Loucy (cell line): ENCODE data around the gene F13A1.

Experiments used
- H2AFZ ChIP-seq: fragments of 200-600 bp; sonication (generic); 2 replicates; pipeline ENCODE4 v1.6.0; 2016; ENCODE audit warnings: antibody characterized with exemption, mild to moderate bottlenecking, low read length, moderate library complexity
- H3F3A ChIP-seq: fragments of 200-600 bp; 2 replicates; pipeline ENCODE4 v1.6.0; 2016; ENCODE audit warnings: antibody characterized with exemption, low read depth, mild to moderate bottlenecking
- H3K27me3 ChIP-seq: fragments of 200-600 bp; sonication (generic); 2 replicates; pipeline ENCODE4 v1.6.1; 2014; ENCODE audit warnings: low read length, mild to moderate bottlenecking; ENCODE audit not compliant: insufficient read depth, poor library complexity, severe bottlenecking
- H3K36me3 ChIP-seq: fragments of 200-600 bp; sonication (generic); 2 replicates; pipeline ENCODE4 v1.6.1; 2016; ENCODE audit warnings: low read length; ENCODE audit not compliant: insufficient read depth
- H3K4me1 ChIP-seq: fragments of 200-600 bp; sonication (generic); 2 replicates; pipeline ENCODE4 v1.5.1; 2014; ENCODE audit warnings: low read length, mild to moderate bottlenecking; ENCODE audit not compliant: insufficient read depth, poor library complexity, severe bottlenecking
- H3K4me2 ChIP-seq: fragments of 200-600 bp; sonication (generic); 2 replicates; pipeline ENCODE4 v1.6.0; 2014; ENCODE audit warnings: antibody characterized with exemption, low read length, low read depth, mild to moderate bottlenecking; ENCODE audit not compliant: poor library complexity, severe bottlenecking
- H3K4me3 ChIP-seq: fragments of 200-600 bp; sonication (generic); 2 replicates; pipeline ENCODE4 v1.5.1; 2014; ENCODE audit warnings: low read length, mild to moderate bottlenecking, mixed read lengths; ENCODE audit not compliant: poor library complexity, severe bottlenecking
- H3K79me2 ChIP-seq: fragments of 200-600 bp; sonication (generic); 2 replicates; pipeline ENCODE4 v1.6.1; 2014; ENCODE audit warnings: low read length; ENCODE audit not compliant: insufficient read depth
- H3K9ac ChIP-seq: fragments of 200-600 bp; sonication (generic); 2 replicates; pipeline ENCODE4 v1.6.0; 2014; ENCODE audit warnings: mild to moderate bottlenecking, low read depth, low read length, moderate library complexity; ENCODE audit not compliant: poor library complexity, severe bottlenecking
- H3K9me2 ChIP-seq: fragments of 200-600 bp; sonication (generic); replicated peaks from 2 replicates; pipeline ENCODE4 v1.6.1; 2016; ENCODE audit warnings: low read depth, low read length, mixed read lengths
- H3K9me3 ChIP-seq: fragments of 200-600 bp; sonication (generic); 2 replicates; pipeline ENCODE4 v1.6.1; 2014; ENCODE audit warnings: mild to moderate bottlenecking, antibody characterized with exemption, low read length, low read depth; ENCODE audit not compliant: insufficient read depth
- H4K20me1 ChIP-seq: fragments of 200-600 bp; sonication (generic); 2 replicates; pipeline ENCODE4 v1.6.0; 2014; ENCODE audit warnings: antibody characterized with exemption, low read length, mild to moderate bottlenecking; ENCODE audit not compliant: insufficient read depth, poor library complexity, severe bottlenecking
- CTCF ChIP-seq: fragments of 200-600 bp; sonication (generic); conservative IDR thresholded peaks from 2 replicates; pipeline ENCODE4 v1.5.1; 2014; ENCODE audit warnings: mild to moderate bottlenecking, antibody characterized with exemption, low read length
- EZH2phosphoT487 ChIP-seq: fragments of 200-600 bp; IDR thresholded peaks from 2 replicates; pipeline ENCODE4 v1.6.1; 2018; ENCODE audit warnings: antibody characterized with exemption, mild to moderate bottlenecking, moderate library complexity, borderline replicate concordance

The F13A1 gene

GRCh38 chr6:6332811-6333244, 12.4 kb upstream of the F13A1 start:
- no peaks in the 10 kb centered on the region for H4K20me1 ChIP-seq
- no peaks in the 10 kb centered on the region for H3K9me3 ChIP-seq
- no peak for TF ChIP-seq CTCF
- TF ChIP-seq EZH2phosphoT487: no peak
- H2AFZ ChIP-seq: no peak overlapping the region
- H3K4me2 ChIP-seq: no peak overlapping the region
- no peaks in the 10 kb centered on the region for H3K27me3 ChIP-seq
- H3K9me2 ChIP-seq: no peaks in the 10 kb centered on the region
- H3F3A ChIP-seq: no peaks in the 10 kb centered on the region
- no peaks in the 10 kb centered on the region for H3K79me2 ChIP-seq
- H3K9ac ChIP-seq: no peak overlapping the region
- peaks cover 36% of the 10 kb centered on the region for H3K4me1 ChIP-seq
- no peaks in the 10 kb centered on the region for H3K36me3 ChIP-seq
- no peak overlapping the region for H3K4me3 ChIP-seq

GRCh38 chr6:6331946-6332601, 11.6 kb upstream of the F13A1 start:
- H3K9me2 ChIP-seq: no peaks in the 10 kb centered on the region
- no peaks in the 10 kb centered on the region for H3K27me3 ChIP-seq
- no peaks in the 10 kb centered on the region for H3K9me3 ChIP-seq
- H3K9ac ChIP-seq: no peak overlapping the region
- peaks cover 36% of the 10 kb centered on the region for H3K4me1 ChIP-seq
- TF ChIP-seq CTCF (no peak), EZH2phosphoT487 (no peak)
- no peak overlapping the region for H3K4me3 ChIP-seq
- H3K36me3 ChIP-seq: no peaks in the 10 kb centered on the region
- H3F3A ChIP-seq: no peaks in the 10 kb centered on the region
- H3K79me2 ChIP-seq: no peaks in the 10 kb centered on the region
- no peaks in the 10 kb centered on the region for H4K20me1 ChIP-seq
- H2AFZ ChIP-seq: no peak overlapping the region
- peak overlapping the region; percentile 52 for H3K4me2 ChIP-seq

- H4K20me1 ChIP-seq: no peaks in the 10 kb centered on the region
- H3K27me3 ChIP-seq: no peaks in the 10 kb centered on the region
- no peaks in the 10 kb centered on the region for H3K36me3 ChIP-seq
- H3K4me3 ChIP-seq: peak overlapping the region; percentile 39
- H2AFZ ChIP-seq: no peak overlapping the region
- no peaks in the 10 kb centered on the region for H3K79me2 ChIP-seq
- no peak overlapping the region for H3K9ac ChIP-seq
- peaks cover 36% of the 10 kb centered on the region for H3K4me1 ChIP-seq
- H3K9me2 ChIP-seq: no peaks in the 10 kb centered on the region
- no peak for TF ChIP-seq EZH2phosphoT487
- TF ChIP-seq CTCF: no peak
- peak overlapping the region; percentile 52 for H3K4me2 ChIP-seq
- H3F3A ChIP-seq: no peaks in the 10 kb centered on the region
- H3K9me3 ChIP-seq: no peaks in the 10 kb centered on the region
Measured at GRCh38 chr6:6331393-6331792, 10.9 kb upstream of the F13A1 start.
